Fibroblast of skin of left quadriceps (primary cell): ENCODE results near the gene SLC22A12.

Experiments
- DNase-seq, 2 experiments: peaks; one replicate each; pipeline ENCODE4 v3.0.0-alpha.2; 2013; ENCODE audit warnings: low read depth in 2 of 2

Gene SLC22A12

GRCh38 chr11:64647019-64647779 lies 56.2 kb downstream of the SLC22A12 start:
- DNase-seq = no peak

- no peak for DNase-seq
Observed at GRCh38 chr11:64648551-64648950, 57.5 kb downstream of the SLC22A12 start.

- DNase-seq = no peak
Observed at GRCh38 chr11:64649291-64649697, 58.3 kb downstream of the SLC22A12 start.

GRCh38 chr11:64650923-64651523 lies 60.0 kb downstream of the SLC22A12 start:
- no peak for DNase-seq
